HepG2 (cell line): ENCODE results near the gene VMO1. TPM values are rescaled to one million over a fixed set of nuclear protein-coding genes. Genes with fewer than 3 reads are reported as not detected.

Experiments
- BATF2 ChIP-seq: sonication (generic); formaldehyde crosslinking; IDR thresholded peaks from 2 replicates; pipeline ENCODE4 v1.8.0; 2022; ENCODE audit warnings: mild to moderate bottlenecking, missing genetic modification reagents, moderate library complexity
- CBX1 ChIP-seq: IDR thresholded peaks from one replicate; pipeline ENCODE4 v1.6.1; 2016; ENCODE audit warnings: antibody characterized with exemption, low read depth
- CENPT ChIP-seq: sonication (generic); formaldehyde crosslinking; IDR thresholded peaks from 2 replicates; pipeline ENCODE4 v1.8.0; 2022; ENCODE audit warnings: low read depth, mild to moderate bottlenecking, moderate library complexity, missing genetic modification reagents
- EEA1 ChIP-seq: sonication (generic); formaldehyde crosslinking; IDR thresholded peaks from 2 replicates; pipeline ENCODE4 v1.5.1; 2020; ENCODE audit warnings: mild to moderate bottlenecking, missing genetic modification reagents, borderline replicate concordance
- FOXC1 ChIP-seq: sonication (generic); formaldehyde crosslinking; IDR thresholded peaks from 2 replicates; pipeline ENCODE4 v1.8.0; 2022; ENCODE audit warnings: mild to moderate bottlenecking, missing genetic modification reagents, borderline replicate concordance
- FOXJ3 ChIP-seq: sonication (generic); formaldehyde crosslinking; IDR thresholded peaks from 2 replicates; pipeline ENCODE4 v1.4.0; 2020; ENCODE audit warnings: missing genetic modification reagents, mild to moderate bottlenecking, borderline replicate concordance
- NBN ChIP-seq: fragments of 450-650 bp; conservative IDR thresholded peaks from 2 replicates; pipeline ENCODE4 v1.6.1; 2017
- POGZ ChIP-seq: sonication (generic); formaldehyde crosslinking; IDR thresholded peaks from 2 replicates; pipeline ENCODE4 v1.4.0; 2020; ENCODE audit warnings: mild to moderate bottlenecking, missing genetic modification reagents
- POLR2AphosphoS5 ChIP-seq: IDR thresholded peaks from 2 replicates; pipeline ENCODE4 v1.6.1; 2012; ENCODE audit warnings: low read depth, low read length
- SNAPC2 ChIP-seq: sonication (generic); formaldehyde crosslinking; IDR thresholded peaks from 2 replicates; pipeline ENCODE4 v1.8.1; 2022; ENCODE audit warnings: mild to moderate bottlenecking, missing genetic modification reagents
- YY1 ChIP-seq: IDR thresholded peaks from 2 replicates; pipeline ENCODE4 v1.6.1; 2011; ENCODE audit warnings: low read length, low read depth, moderate library complexity, mild to moderate bottlenecking; ENCODE audit not compliant: insufficient read depth, insufficient replicate concordance
- ZNF275 ChIP-seq: sonication (generic); formaldehyde crosslinking; IDR thresholded peaks from 2 replicates; pipeline ENCODE4 v1.8.0; 2022; ENCODE audit warnings: missing genetic modification reagents, mild to moderate bottlenecking, inconsistent platforms, borderline replicate concordance
- ZNF292 ChIP-seq: sonication (generic); formaldehyde crosslinking; IDR thresholded peaks from 2 replicates; pipeline ENCODE4 v1.8.1; 2022; ENCODE audit warnings: mild to moderate bottlenecking, low read depth, missing genetic modification reagents, borderline replicate concordance
- ZNF333 ChIP-seq: sonication (generic); formaldehyde crosslinking; IDR thresholded peaks from 2 replicates; pipeline ENCODE4 v1.4.0; 2020; ENCODE audit warnings: mild to moderate bottlenecking, missing genetic modification reagents, borderline replicate concordance
- ZNF646 ChIP-seq: sonication (generic); formaldehyde crosslinking; IDR thresholded peaks from 2 replicates; pipeline ENCODE4 v1.9.0; 2021; ENCODE audit warnings: mild to moderate bottlenecking, missing genetic modification reagents
- ZNF883 ChIP-seq: sonication (generic); formaldehyde crosslinking; IDR thresholded peaks from 2 replicates; pipeline ENCODE4 v1.5.1; 2020; ENCODE audit warnings: mild to moderate bottlenecking, missing genetic modification reagents; ENCODE audit errors: not compliant biosample characterization
- polyA plus RNA-seq, 8 experiments: library from polyadenylated mRNA; depleted of rRNA in 3 of 8; stranded (reverse) in 7 of 8; unstranded in 1 of 8; fragments of >200 nt; fragmentation: Illumina TruSeq in 4 of 8; extraction: Trizol in 4 of 8; gene quantifications; 2 replicates each; pipeline versions ENCODE4 v1.2.1 to v1.2.3, GENCODE V29; 2011 to 2016; ENCODE audit warnings: low read depth in 4 of 8, missing spikeins in 1 of 8, mixed read lengths in 1 of 8; ENCODE audit not compliant: insufficient read depth in 1 of 8
- total RNA-seq, 5 experiments: library from RNA; depleted of rRNA; stranded (reverse); fragments of >200 nt; fragmentation: Illumina TruSeq; extraction: Trizol; gene quantifications; 2 replicates each; pipeline ENCODE4 v1.2.3, GENCODE V29; 2016; ENCODE audit warnings: low read depth in 1 of 5

VMO1 gene
- total and polyA plus RNA-seq, 2 of the 13 experiments (the other 11 are each of a cell fraction or from before 2014, with no cell fraction given): not detected

- TF ChIP-seq ZNF275 (CRISPR knock-in tag) (peak; percentile 69; the same call in 1 of the 2 replicates), ZNF883 (CRISPR knock-in tag) (no peak), YY1 (no peak), FOXJ3 (CRISPR knock-in tag) (peak; percentile 83; the same call in 1 of the 2 replicates), CENPT (no peak), SNAPC2 (CRISPR knock-in tag) (no peak), CBX1 (no peak), POLR2AphosphoS5 (0 out of 2 replicates have a peak, but pooled peaks have one; percentile 23), ZNF292 (CRISPR knock-in tag) (peak; percentile 19), FOXC1 (CRISPR knock-in tag) (no peak), ZNF646 (no peak), NBN (no peak), EEA1 (CRISPR knock-in tag) (no peak), BATF2 (peak; percentile 72; the same call in 1 of the 2 replicates), ZNF333 (CRISPR knock-in tag) (no peak), POGZ (CRISPR knock-in tag) (peak; percentile 54; the same call in 1 of the 2 replicates)
These were observed 26.4 kb downstream of the VMO1 start (continued) for GRCh38 chr17:4759776-4760236.
